ENCODE measurements around the gene CLOCK.

CLOCK gene

GRCh38 chr4:55483315-55483714 is 63.4 kb downstream of the CLOCK start:
- DNase-seq (ENCODE audit: low read depth in 2 of 2): no peak

- no peak for DNase-seq (ENCODE audit: low read depth in 2 of 2)
Measured at GRCh38 chr4:55475394-55476243, 71.1 kb downstream of the CLOCK start.

GRCh38 chr4:55469979-55470378 is 76.7 kb downstream of the CLOCK start:
- DNase-seq (ENCODE audit: low read depth in 2 of 2): no peak

GRCh38 chr4:55468724-55469123 is 78.0 kb downstream of the CLOCK start:
- DNase-seq (ENCODE audit: low read depth in 2 of 2): no peak

- DNase-seq (ENCODE audit: low read depth in 2 of 2): no peak
Measured at GRCh38 chr4:55466001-55466400, 80.7 kb downstream of the CLOCK start.

- no peak for DNase-seq (ENCODE audit: low read depth in 2 of 2)
Measured at GRCh38 chr4:55458611-55459010, 88.1 kb downstream of the CLOCK start.

- DNase-seq (ENCODE audit: low read depth in 2 of 2): no peak
Measured at GRCh38 chr4:55458164-55458563, 88.5 kb downstream of the CLOCK start.

GRCh38 chr4:55450566-55450965 is 96.1 kb downstream of the CLOCK start:
- no peak for DNase-seq (ENCODE audit: low read depth in 2 of 2)

GRCh38 chr4:55447831-55448230 is 98.9 kb downstream of the CLOCK start:
- DNase-seq (ENCODE audit: low read depth in 2 of 2): no peak

GRCh38 chr4:55447108-55447708 is 99.5 kb downstream of the CLOCK start:
- no peak for DNase-seq (ENCODE audit: low read depth in 2 of 2)

- DNase-seq (ENCODE audit: low read depth in 2 of 2): no peak
Measured at GRCh38 chr4:55446578-55446922, 100.2 kb downstream of the CLOCK start.

GRCh38 chr4:55445921-55446577 is 100.7 kb downstream of the CLOCK start:
- DNase-seq (ENCODE audit: low read depth in 2 of 2): no peak

GRCh38 chr4:55444827-55445226 is 101.9 kb downstream of the CLOCK start:
- no peak for DNase-seq (ENCODE audit: low read depth in 2 of 2)

GRCh38 chr4:55442541-55442940 is 104.2 kb downstream of the CLOCK start:
- DNase-seq (ENCODE audit: low read depth in 2 of 2): no peak

GRCh38 chr4:55440786-55441185 is 105.9 kb downstream of the CLOCK start:
- no peak for DNase-seq (ENCODE audit: low read depth in 2 of 2)

GRCh38 chr4:55439023-55439422 is 107.7 kb downstream of the CLOCK start:
- no peak for DNase-seq (ENCODE audit: low read depth in 2 of 2)

- no peak for DNase-seq (ENCODE audit: low read depth in 2 of 2)
Measured at GRCh38 chr4:55438314-55438713, 108.4 kb downstream of the CLOCK start.

GRCh38 chr4:55437823-55438222 is 108.9 kb downstream of the CLOCK start:
- DNase-seq (ENCODE audit: low read depth in 2 of 2): no peak

GRCh38 chr4:55437356-55437796 is 109.3 kb downstream of the CLOCK start:
- DNase-seq (ENCODE audit: low read depth in 2 of 2): no peak

GRCh38 chr4:55435141-55435841 is 111.4 kb downstream of the CLOCK start:
- DNase-seq (ENCODE audit: low read depth in 2 of 2): no peak

- DNase-seq (ENCODE audit: low read depth in 2 of 2): no peak
Measured at GRCh38 chr4:55431710-55432336, 114.9 kb downstream of the CLOCK start.

GRCh38 chr4:55424791-55425190 is 121.9 kb downstream of the CLOCK start:
- DNase-seq (ENCODE audit: low read depth in 2 of 2): no peak
